A549 (cell line): ENCODE data around the gene B3GNT7.

Source experiments
- EP300 ChIP-seq, 2 experiments: fragments of >200 bp; sonication (Bioruptor Twin); formaldehyde crosslinking; IDR thresholded peaks; 2 replicates in 1 of 2; 3 replicates in 1 of 2; pipeline ENCODE4 v1.6.1; 2016 to 2017
- POLR2A ChIP-seq: IDR thresholded peaks from 2 replicates; pipeline ENCODE4 v1.6.1; 2012; ENCODE audit warnings: mild to moderate bottlenecking, low read length
- SREBF2 ChIP-seq: fragments of 450-650 bp; IDR thresholded peaks from 2 replicates; pipeline ENCODE4 v1.6.1; 2014; ENCODE audit warnings: mild to moderate bottlenecking, moderate library complexity

DNA sequence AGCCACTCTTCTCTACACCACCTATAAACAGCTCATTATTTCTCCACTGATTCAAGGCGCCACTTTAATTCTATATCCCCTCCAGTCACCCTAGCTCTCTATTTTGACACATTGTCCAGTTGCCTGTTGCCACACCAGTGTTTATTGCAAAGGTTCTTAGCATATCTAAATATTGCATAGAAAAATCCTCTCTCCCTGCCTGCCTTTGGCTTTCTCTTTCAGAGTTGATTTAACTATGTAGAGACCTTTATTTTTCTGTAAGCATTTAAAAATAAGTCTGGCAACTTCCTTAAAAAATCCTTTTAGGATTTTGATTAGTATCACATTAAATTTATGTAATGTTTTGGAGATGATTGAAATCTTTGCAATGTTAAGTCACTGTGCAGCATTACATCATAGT lies 47.9 kb upstream of the B3GNT7 start:
- no peak for TF ChIP-seq EP300 (IDR thresholded peaks at IDR 0.05)
- no peak for TF ChIP-seq SREBF2
- no peak for TF ChIP-seq POLR2A
